ENCODE measurements around the gene ATP11B. TPM values are rescaled to one million over a fixed set of nuclear protein-coding genes. Genes with fewer than 3 reads are reported as not detected.
A peak's percentile ranks its signal among the peaks of the same experiment; 100 is the strongest.

The ATP11B gene
- total and polyA plus RNA-seq, 9 of the 15 experiments (the other 6 are each of a cell fraction or from before 2014, with no cell fraction given) = 11.9 to 68.7 (median 41.8) TPM

DNA sequence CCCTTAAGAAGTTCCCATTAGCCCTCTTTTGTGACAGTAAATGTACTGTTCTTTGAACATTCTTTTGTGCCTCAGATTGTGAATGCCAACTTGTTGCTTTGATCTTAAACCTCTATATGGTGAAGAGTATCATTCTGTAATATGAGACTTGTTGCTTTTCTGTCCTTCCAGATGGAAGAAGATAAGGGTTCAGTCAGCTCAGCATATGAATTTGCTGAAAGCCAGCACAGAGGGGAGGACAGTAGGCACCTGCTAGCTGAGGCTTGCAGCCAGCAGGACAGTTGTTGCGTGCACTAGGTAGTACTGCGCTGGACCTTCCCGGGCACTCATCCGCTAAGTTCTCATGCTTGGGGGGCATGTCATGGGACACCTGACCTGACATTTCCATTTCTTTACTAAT is 112.3 kb downstream of the ATP11B start:
- H4K20me1 ChIP-seq (replicated peaks; ENCODE audit: control insufficient read depth, insufficient read depth, low read length) = no peaks in the 10 kb centered on the region
- no peak overlapping the region for H2AFZ ChIP-seq (ENCODE audit: low read depth, low read length)
- H3K9me1 ChIP-seq (ENCODE audit: control insufficient read depth, insufficient read depth, low read length) = no peaks in the 10 kb centered on the region
- peaks cover 4 to 8% of the 10 kb centered on the region in 2 experiments; a peak in 3 of 5 replicates for H3K4me1 ChIP-seq (replicated peaks in 1 of 2; ENCODE audit: control insufficient read depth in 2 of 2, insufficient read depth in 2 of 2, low read length in 2 of 2)
- H3K4me3 ChIP-seq = no peak overlapping the region
- 78% methylated on average over 4 of the region's 4 CpGs for WGBS (ENCODE audit: insufficient coverage, low coverage, missing lambda C conversion rate)
- FAIRE-seq (peak; percentile 26), ATAC-seq (peak; percentile 77), DNase-seq (ENCODE audit: extremely low read depth in 1 of 4, low spot score in 3 of 4) (peak in 1 of 4 experiments; percentile 36)
- peak overlapping the region in 1 of 2 experiments; percentile 77; a peak in 2 of 4 replicates for H3K9ac ChIP-seq (ENCODE audit: insufficient read depth in 1 of 2, low read depth in 2 of 2, low read length in 2 of 2)
- no peaks in the 10 kb centered on the region for H3K9me3 ChIP-seq (replicated peaks; ENCODE audit: control insufficient read depth, insufficient read depth, low read depth, low read length)
- TF ChIP-seq, protein P1, sequence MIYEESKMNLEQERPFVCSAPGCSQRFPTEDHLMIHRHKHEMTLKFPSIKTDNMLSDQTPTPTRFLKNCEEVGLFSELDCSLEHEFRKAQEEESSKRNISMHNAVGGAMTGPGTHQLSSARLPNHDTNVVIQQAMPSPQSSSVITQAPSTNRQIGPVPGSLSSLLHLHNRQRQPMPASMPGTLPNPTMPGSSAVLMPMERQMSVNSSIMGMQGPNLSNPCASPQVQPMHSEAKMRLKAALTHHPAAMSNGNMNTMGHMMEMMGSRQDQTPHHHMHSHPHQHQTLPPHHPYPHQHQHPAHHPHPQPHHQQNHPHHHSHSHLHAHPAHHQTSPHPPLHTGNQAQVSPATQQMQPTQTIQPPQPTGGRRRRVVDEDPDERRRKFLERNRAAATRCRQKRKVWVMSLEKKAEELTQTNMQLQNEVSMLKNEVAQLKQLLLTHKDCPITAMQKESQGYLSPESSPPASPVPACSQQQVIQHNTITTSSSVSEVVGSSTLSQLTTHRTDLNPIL (CRISPR knock-in tag; IDR thresholded peaks at IDR 0.05) = no peak
- TF ChIP-seq CBFA2T3 (IDR thresholded peaks at IDR 0.05) (peak; percentile 11; the same call in 1 of the 2 replicates), GATA2 (CRISPR knock-in tag; IDR thresholded peaks at IDR 0.05) (peak; percentile 79), TCF3 (CRISPR knock-in tag; IDR thresholded peaks at IDR 0.05) (0 out of 2 replicates have a peak, but pooled peaks have one; percentile 15), FOXK2 (conservative IDR thresholded peaks at IDR 0.05 in 1 of 2, IDR thresholded peaks at IDR 0.05 in 1 of 2; ENCODE audit: low read depth in 2 of 2) (peak in 1 of 2 experiments; percentile 48; a peak in 1 of 4 replicates), ZNF75A (CRISPR knock-in tag; IDR thresholded peaks at IDR 0.05) (no peak), ARID1B (IDR thresholded peaks at IDR 0.05) (0 out of 2 replicates have a peak, but pooled peaks have one; percentile 8)
- BruUV-seq (replicated peaks) = no TSS peak
- no peaks in the 10 kb centered on the region for H3K27me3 ChIP-seq (ENCODE audit: control insufficient read depth in 2 of 2, insufficient read depth in 2 of 2, low read length in 2 of 2)
- in situ Hi-C loops (cut with MboI) (no loop called here), intact Hi-C loops (cut with micrococcal nuclease) (loop anchor here (5.0 to 10.0 kb wide), 2 partner anchors 189 to 193 kb away; partner anchors contain the start of gene MCCC1)
- no peak overlapping the region for H3K4me2 ChIP-seq (ENCODE audit: insufficient read depth, low read length)
- H3K79me2 ChIP-seq (ENCODE audit: control insufficient read depth, insufficient read depth, low read length) = no peaks in the 10 kb centered on the region
- no peak overlapping the region for H3K27ac ChIP-seq (ENCODE audit: extremely low read depth, low read depth, low read length)
- POLR2A ChIA-PET = interaction anchor here (0.7 to 2.4 kb wide), 4 partner anchors 10 to 124 kb away, joined by 3 to 9 read pairs (median 5); no protein-coding TSS in a partner anchor
- CTCF ChIA-PET (ENCODE audit: low intra/inter-chr PET ratio) = no interaction called here
- H3K36me3 ChIP-seq (ENCODE audit: control insufficient read depth, insufficient read depth, low read length) = peaks cover 44% of the 10 kb centered on the region
